IMR-90 (cell line): ENCODE measurements around the gene NR1H4. TPM values are rescaled to one million over a fixed set of nuclear protein-coding genes. Genes with fewer than 3 reads are reported as not detected.

Source experiments
- ATAC-seq: fragments of 200-7000 bp; cut with Tn5 transposase; 2 replicates; pipeline ENCODE4 v1.9.1; 2020; ENCODE audit warnings: low read depth, mild to moderate bottlenecking, moderate library complexity
- BruUV-seq: library from RNA; stranded (reverse); fragments of 400-500 nt; replicated peaks from 2 replicates; lab custom pipeline; 2021; lab: Mats Ljungman, UMichigan
- CTCF ChIA-PET: fragments of 300-600 bp; formaldehyde crosslinking; extraction: SDS; loops from one replicate; lab custom pipeline; 2021; ENCODE audit warnings: antibody characterized with exemption; lab: Yijun Ruan, JAX
- POLR2A ChIA-PET: fragments of 300-600 bp; sonication (Branson Sonifier 250); formaldehyde crosslinking; loops from one replicate; lab custom pipeline; 2022; ENCODE audit warnings: antibody characterized with exemption; ENCODE audit not compliant: unreplicated experiment; lab: Charles Lee
- DNase-seq: peaks from one replicate; pipeline ENCODE4 v3.0.0; 2013
- H2AFZ ChIP-seq: replicated peaks from 2 replicates; pipeline ENCODE3; 2013; ENCODE audit warnings: low read length, mild to moderate bottlenecking; ENCODE audit not compliant: poor library complexity
- H2AK5ac ChIP-seq: 2 replicates; pipeline ENCODE4 v1.6.1; 2013; ENCODE audit warnings: low read depth, low read length, inconsistent platforms
- H2AK9ac ChIP-seq: replicated peaks from 2 replicates; pipeline ENCODE3; 2013; ENCODE audit warnings: mild to moderate bottlenecking, low read depth, low read length, moderate library complexity; ENCODE audit not compliant: poor library complexity
- H2BK120ac ChIP-seq: 2 replicates; pipeline ENCODE4 v1.6.1; 2013; ENCODE audit warnings: low read depth, low read length, inconsistent platforms
- H2BK15ac ChIP-seq: 3 replicates; pipeline ENCODE4 v1.6.1; 2013; ENCODE audit warnings: low read depth, low read length, inconsistent platforms
- H2BK20ac ChIP-seq: 2 replicates; pipeline ENCODE4 v1.6.1; 2013; ENCODE audit warnings: low read depth, mild to moderate bottlenecking, inconsistent platforms, low read length, moderate library complexity
- H2BK5ac ChIP-seq: 2 replicates; pipeline ENCODE4 v1.6.1; 2013; ENCODE audit warnings: mild to moderate bottlenecking, low read depth, low read length, inconsistent platforms; ENCODE audit not compliant: poor library complexity, severe bottlenecking
- H3K14ac ChIP-seq: replicated peaks from 2 replicates; pipeline ENCODE4 v1.6.1; 2013; ENCODE audit warnings: low read depth, low read length, inconsistent platforms
- H3K18ac ChIP-seq: 2 replicates; pipeline ENCODE4 v1.6.1; 2013; ENCODE audit warnings: low read depth, low read length, control low read depth
- H3K23ac ChIP-seq: 2 replicates; pipeline ENCODE4 v1.6.1; 2013; ENCODE audit warnings: low read depth, low read length, inconsistent platforms
- H3K27ac ChIP-seq: 2 replicates; pipeline ENCODE4 v1.5.1; 2013; ENCODE audit warnings: mild to moderate bottlenecking, control low read depth, low read length; ENCODE audit not compliant: insufficient read depth
- H3K27me3 ChIP-seq: 2 replicates; pipeline ENCODE4 v1.6.1; 2013; ENCODE audit warnings: low read length; ENCODE audit not compliant: control insufficient read depth, insufficient read depth
- H3K36me3 ChIP-seq: 2 replicates; pipeline ENCODE4 v1.6.1; 2013; ENCODE audit warnings: low read length, mixed read lengths; ENCODE audit not compliant: control insufficient read depth, insufficient read depth
- H3K4ac ChIP-seq: 2 replicates; pipeline ENCODE4 v1.6.1; 2013; ENCODE audit warnings: low read depth, low read length, inconsistent platforms
- H3K4me1 ChIP-seq: 2 replicates; pipeline ENCODE4 v1.6.1; 2013; ENCODE audit warnings: low read length, mixed read lengths; ENCODE audit not compliant: control insufficient read depth, insufficient read depth
- H3K4me2 ChIP-seq: 2 replicates; pipeline ENCODE4 v1.6.1; 2013; ENCODE audit warnings: low read depth, mild to moderate bottlenecking, control low read depth, low read length, moderate library complexity
- H3K4me3 ChIP-seq: 2 replicates; pipeline ENCODE4 v1.5.1; 2013; ENCODE audit warnings: low read depth, mild to moderate bottlenecking, control low read depth, low read length, moderate library complexity; ENCODE audit not compliant: insufficient read depth
- H3K56ac ChIP-seq: 2 replicates; pipeline ENCODE4 v1.6.1; 2013; ENCODE audit warnings: low read length, inconsistent platforms; ENCODE audit not compliant: insufficient read depth; ENCODE audit errors: extremely low read depth
- H3K79me1 ChIP-seq, 2 experiments: 2 replicates each; pipeline ENCODE4 v1.6.1; 2013; ENCODE audit warnings: low read length in 2 of 2, inconsistent platforms in 1 of 2, low read depth in 1 of 2
- H3K9ac ChIP-seq: 2 replicates; pipeline ENCODE4 v1.6.1; 2013; ENCODE audit warnings: low read depth, low read length, control low read depth
- H3K9me1 ChIP-seq: 2 replicates; pipeline ENCODE4 v1.6.1; 2013; ENCODE audit warnings: low read length, inconsistent platforms; ENCODE audit not compliant: insufficient read depth
- H3K9me3 ChIP-seq: 2 replicates; pipeline ENCODE4 v1.6.1; 2013; ENCODE audit warnings: low read length; ENCODE audit not compliant: control insufficient read depth, insufficient read depth
- H4K20me1 ChIP-seq: 2 replicates; pipeline ENCODE4 v1.6.1; 2013; ENCODE audit warnings: low read length, inconsistent platforms; ENCODE audit not compliant: insufficient read depth
- H4K5ac ChIP-seq: 2 replicates; pipeline ENCODE4 v1.6.1; 2013; ENCODE audit warnings: mild to moderate bottlenecking, low read depth, low read length, control low read depth
- H4K8ac ChIP-seq, 2 experiments: 2 replicates each; pipeline ENCODE4 v1.6.1; 2013; ENCODE audit warnings: low read depth in 2 of 2, low read length in 2 of 2, control low read depth in 1 of 2, inconsistent platforms in 1 of 2
- H4K91ac ChIP-seq: 2 replicates; pipeline ENCODE4 v1.6.1; 2013; ENCODE audit warnings: low read depth, low read length, inconsistent platforms; ENCODE audit not compliant: insufficient read depth
- FOS ChIP-seq: fragments of 150-350 bp; IDR thresholded peaks from 2 replicates; pipeline ENCODE4 v1.6.1; 2016; ENCODE audit warnings: low read depth, low read length
- RFX5 ChIP-seq: IDR thresholded peaks from 2 replicates; pipeline ENCODE4 v1.8.0; 2012; ENCODE audit warnings: low read depth, mild to moderate bottlenecking, low read length, moderate library complexity
- dilution Hi-C: fragments of 300-500 bp; cut with HindIII; formaldehyde crosslinking; loops from one replicate; pipeline ENCODE4 v1.14.3; 2018; ENCODE audit warnings: low sequenced_read_pairs; ENCODE audit not compliant: unreplicated experiment
- in situ Hi-C: fragments of 300-500 bp; cut with MboI; formaldehyde crosslinking; loops from 3 replicates; pipeline ENCODE4 v1.14.3; 2019; ENCODE audit warnings: low sequenced_read_pairs, inconsistent platforms, mixed read lengths
- intact Hi-C: fragments of 100-400 bp; cut with micrococcal nuclease; formaldehyde crosslinking; loops from 2 replicates; pipeline ENCODE4 v1.10.0; 2022
- polyA plus RNA-seq, 3 experiments: library from polyadenylated mRNA; depleted of rRNA; stranded (reverse); fragments of >200 nt; gene quantifications; 2 replicates each; pipeline ENCODE4 v1.2.3, GENCODE V29; 2012; ENCODE audit warnings: low replicate concordance in 1 of 3
- total RNA-seq: library from RNA; depleted of rRNA; stranded (reverse); fragments of >200 nt; gene quantifications from 2 replicates; pipeline ENCODE4 v1.2.3, GENCODE V29; 2012

Gene NR1H4
- total and polyA plus RNA-seq, 2 of the 4 experiments (the other 2 are of a cell fraction): not detected

- H2AK9ac ChIP-seq: no peak overlapping the region
- H3K27ac ChIP-seq: no peak overlapping the region
- H3K36me3 ChIP-seq: no peaks in the 10 kb centered on the region
- no peak overlapping the region for H4K8ac ChIP-seq
- in situ Hi-C loops (no loop called here), dilution Hi-C loops (no loop called here), intact Hi-C loops (no loop called here)
- H2BK5ac ChIP-seq: no peak overlapping the region
- no peak overlapping the region for H2BK20ac ChIP-seq
- TF ChIP-seq FOS (no peak), RFX5 (no peak)
- no peak overlapping the region for H2AFZ ChIP-seq
- no peak overlapping the region for H3K4ac ChIP-seq
- H3K9me3 ChIP-seq: no peaks in the 10 kb centered on the region
- H3K23ac ChIP-seq: no peak overlapping the region
- H3K14ac ChIP-seq: no peak overlapping the region
- no peak overlapping the region for H2BK120ac ChIP-seq
- no TSS peak for BruUV-seq
- H3K4me1 ChIP-seq: no peaks in the 10 kb centered on the region
- H4K5ac ChIP-seq: no peak overlapping the region
- no peaks in the 10 kb centered on the region; the same call in 1 of the 2 replicates for H3K27me3 ChIP-seq
- no peaks in the 10 kb centered on the region for H4K20me1 ChIP-seq
- no peak overlapping the region for H3K56ac ChIP-seq
- H3K4me2 ChIP-seq: no peak overlapping the region
- H3K9me1 ChIP-seq: no peaks in the 10 kb centered on the region
- no peak overlapping the region for H3K9ac ChIP-seq
- no peak overlapping the region for H4K91ac ChIP-seq
- H3K79me1 ChIP-seq: no peaks in the 10 kb centered on the region
- ATAC-seq: no peak
- H2AK5ac ChIP-seq: no peak overlapping the region
- H3K18ac ChIP-seq: no peak overlapping the region
- no peak overlapping the region for H3K4me3 ChIP-seq
- H2BK15ac ChIP-seq: no peak overlapping the region
- CTCF ChIA-PET: no interaction called here
- POLR2A ChIA-PET: no interaction called here
- DNase-seq: no peak
Observed at GRCh38 chr12:100484891-100485471, 11.3 kb downstream of the NR1H4 start.
